GM18870 (cell line): ENCODE measurements around the gene CNOT3.
A peak's percentile ranks its signal among the peaks of the same experiment; 100 is the strongest.

Experiments used
- ATAC-seq: cut with Tn5 transposase; IDR thresholded peaks from one replicate; pipeline ENCODE4 v1.9.1; 2021; ENCODE audit warnings: moderate library complexity; ENCODE audit not compliant: unreplicated experiment

CNOT3 gene

GRCh38 chr19:54149021-54149812 lies 11.7 kb downstream of the CNOT3 start:
- ATAC-seq: no peak

DNA sequence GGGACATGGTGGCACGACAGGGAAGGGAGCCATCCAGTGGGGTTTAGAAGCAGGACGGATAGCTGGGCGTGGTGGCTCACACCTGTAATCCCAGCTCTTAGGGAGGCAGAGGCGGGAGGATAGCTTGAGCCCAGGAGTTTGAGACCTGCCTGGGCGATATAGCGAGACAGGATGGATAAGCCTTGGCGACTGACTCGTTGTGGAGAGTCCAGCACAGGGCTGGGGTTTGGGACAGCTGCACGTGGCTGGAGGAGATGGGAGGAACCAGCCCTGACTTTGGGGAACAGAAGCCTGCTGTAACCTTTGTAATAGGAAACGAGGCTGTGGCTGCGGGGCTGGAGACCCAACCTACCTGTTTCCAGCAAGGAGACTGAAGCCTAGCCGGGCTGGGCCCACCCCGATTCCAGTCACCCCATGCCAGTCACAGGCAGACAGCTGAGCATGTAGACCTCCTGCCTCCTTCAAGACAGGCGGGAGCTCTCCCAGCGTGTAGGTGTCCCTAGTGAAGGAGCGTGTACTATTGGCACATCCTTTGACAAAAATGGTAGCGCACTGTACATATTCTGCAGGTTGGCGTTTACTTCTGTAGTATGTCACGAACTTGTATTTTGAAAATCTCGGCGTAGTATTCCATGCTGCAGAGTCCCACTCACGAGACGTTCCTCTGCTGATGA lies 13.9 kb downstream of the CNOT3 start:
- ATAC-seq: no peak

DNA sequence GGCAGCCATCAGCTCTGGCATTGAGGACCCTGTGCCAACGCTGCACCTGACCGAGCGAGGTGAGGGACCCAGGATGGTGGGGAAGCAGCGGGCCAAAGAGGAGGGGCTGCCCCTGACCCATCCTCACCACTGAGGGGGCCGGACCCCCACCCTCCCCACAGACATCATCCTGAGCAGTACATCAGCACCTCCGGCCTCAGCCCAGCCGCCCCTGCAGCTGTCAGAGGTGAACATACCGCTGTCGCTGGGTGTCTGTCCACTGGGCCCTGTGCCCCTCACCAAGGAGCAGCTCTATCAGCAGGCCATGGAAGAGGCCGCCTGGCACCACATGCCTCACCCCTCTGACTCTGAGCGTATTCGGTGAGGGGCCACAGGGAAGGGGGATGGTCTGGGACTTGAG lies 14.7 kb downstream of the CNOT3 start:
- ATAC-seq: no peak

DNA sequence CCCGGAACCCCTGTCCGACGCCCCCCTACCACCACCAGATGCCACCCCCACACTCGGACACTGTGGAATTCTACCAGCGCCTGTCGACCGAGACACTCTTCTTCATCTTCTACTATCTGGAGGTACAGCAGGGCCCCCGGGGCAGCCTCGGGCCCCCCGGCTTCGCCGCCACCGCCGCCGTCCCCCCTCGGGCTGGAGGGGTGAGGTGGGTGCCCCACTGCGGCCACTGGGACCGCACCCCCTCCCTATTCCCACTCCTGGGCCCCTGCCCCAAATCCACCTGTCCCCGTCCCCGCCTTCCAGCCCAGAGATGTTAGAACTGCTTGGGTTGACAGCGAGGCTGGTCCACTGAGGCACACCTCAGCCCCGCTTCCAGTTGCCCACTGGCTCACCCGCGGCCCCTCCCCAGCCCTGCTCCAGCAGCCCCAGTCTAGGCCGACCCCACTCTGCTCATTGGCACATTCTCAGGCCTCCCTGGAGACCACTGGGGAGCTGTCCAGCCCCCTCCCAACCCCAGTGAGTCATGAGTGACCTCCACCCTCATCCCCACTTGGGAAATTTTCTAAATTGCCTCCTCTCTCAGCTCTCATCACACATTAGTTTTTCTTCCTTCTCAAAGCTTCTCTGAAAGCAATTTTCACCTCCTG lies 15.4 kb downstream of the CNOT3 start:
- no peak for ATAC-seq

DNA sequence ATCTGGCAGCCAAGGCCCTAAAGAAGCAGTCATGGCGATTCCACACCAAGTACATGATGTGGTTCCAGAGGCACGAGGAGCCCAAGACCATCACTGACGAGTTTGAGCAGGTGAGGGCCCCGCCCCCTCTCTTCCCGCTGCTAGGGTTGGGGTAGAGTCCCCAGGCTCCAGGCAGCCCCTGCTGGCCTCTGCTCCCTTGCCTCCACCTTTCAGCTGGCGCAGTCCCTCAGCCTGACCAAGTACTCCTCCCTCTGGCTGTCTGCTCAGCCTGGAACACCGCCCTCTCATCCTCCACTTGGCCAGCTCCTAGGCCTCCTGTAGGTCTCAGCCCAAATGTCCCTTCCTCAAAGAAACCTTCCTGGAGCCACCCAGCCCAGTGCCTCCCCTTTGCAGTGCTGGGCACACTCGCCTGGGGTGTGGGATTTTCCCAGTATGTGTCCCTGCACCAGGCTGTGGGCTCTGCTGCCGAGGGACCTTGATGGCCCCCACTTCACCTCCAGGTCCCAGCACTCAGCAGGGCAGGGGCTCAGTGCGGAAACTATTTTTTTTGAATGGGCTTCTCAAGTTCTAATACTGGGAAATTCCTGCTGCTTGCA lies 16.3 kb downstream of the CNOT3 start:
- no peak for ATAC-seq

DNA sequence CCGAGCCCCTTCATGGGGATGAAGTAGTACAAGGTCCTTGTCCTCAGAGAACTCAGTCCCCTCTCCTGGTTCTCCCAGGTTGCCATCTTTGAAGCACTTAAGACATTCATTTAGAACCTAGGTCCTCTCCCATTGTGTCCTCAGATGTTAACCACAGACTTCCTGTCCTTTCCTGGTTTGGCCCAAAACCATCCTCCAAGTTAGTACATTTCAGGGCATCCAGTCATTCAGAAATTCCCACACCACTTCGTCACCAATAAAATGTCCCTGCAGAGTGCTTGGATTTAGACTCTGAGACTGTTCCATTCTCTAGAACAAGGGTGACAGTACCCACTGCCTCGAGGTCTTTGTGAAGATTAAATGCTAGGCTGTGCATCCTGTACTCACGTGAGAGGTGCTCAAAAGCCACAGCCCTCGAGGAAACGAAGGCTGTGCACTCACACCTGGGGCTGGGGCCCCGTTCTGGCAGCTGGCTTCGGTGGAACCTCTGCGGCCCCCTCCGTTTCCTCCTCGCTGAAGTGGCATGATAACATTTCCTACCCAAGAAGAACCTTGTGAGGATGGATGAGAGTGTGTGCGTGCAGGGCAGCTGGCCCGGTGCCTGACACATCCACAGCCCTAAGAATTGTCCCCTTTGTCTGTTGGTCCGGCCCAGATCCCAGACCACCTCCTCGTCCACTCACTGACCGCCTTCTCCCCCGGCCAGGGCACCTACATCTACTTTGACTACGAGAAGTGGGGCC lies 17.2 kb downstream of the CNOT3 start:
- ATAC-seq: no peak

DNA sequence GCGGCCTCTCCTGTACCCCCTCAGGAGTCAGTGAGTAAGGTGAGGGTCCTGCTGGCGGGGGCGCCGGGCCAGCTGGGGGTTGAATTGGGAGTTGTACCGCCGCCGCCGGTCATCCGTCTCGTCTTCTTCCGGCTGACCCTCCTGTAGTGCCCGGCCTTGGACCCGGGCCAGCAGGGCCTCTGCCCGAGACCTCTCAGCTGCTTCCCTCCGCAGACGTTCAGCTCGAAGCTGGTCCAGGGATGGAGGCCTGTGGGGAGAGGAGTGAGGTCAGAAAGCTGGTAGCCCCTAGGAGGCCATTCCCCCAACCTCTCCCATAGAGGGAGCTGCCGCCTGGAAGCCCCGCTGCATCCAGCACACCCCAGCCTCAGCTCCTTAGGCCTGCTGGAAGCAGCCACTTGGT lies 18.1 kb downstream of the CNOT3 start:
- no peak for ATAC-seq

DNA sequence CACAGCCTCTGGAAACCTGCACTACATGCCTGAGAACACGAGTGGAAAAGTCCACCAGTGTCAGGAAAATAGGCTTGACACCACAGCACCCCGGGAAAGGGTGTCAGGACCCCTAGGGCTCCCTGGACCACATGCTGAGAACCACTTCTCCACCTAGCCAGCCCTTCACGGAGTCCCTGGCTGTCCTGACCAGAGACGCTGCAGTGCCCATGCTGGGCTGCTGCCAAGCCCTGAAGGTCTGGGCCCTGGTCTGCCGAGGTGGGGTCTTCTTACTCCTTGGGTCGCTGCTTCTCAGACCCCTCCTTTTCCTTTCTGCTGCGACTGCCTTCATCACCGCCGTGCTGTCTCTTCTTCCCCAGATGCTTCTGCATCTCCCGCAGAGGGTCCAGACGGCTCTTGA lies 18.9 kb downstream of the CNOT3 start:
- no peak for ATAC-seq

DNA sequence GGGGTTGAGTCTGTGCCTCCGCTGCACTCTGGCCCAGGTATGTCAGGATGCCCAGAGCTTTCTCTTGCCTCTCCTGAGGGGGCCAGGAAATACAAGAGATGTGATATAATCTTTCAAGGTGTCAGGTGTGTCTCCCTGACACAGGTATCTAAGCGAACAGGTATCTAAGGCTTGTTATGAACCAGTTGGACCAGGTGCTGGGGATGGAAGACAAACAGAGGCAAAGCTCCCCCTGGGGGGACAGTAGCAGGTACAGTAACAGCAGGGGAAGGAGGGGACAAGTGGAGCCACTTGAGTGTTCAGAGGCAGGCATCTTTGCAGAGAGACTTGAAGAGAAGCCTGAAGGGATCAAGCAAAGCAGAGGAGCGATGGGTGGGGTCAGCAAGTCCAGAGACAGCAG lies 19.4 kb downstream of the CNOT3 start:
- ATAC-seq: no peak

DNA sequence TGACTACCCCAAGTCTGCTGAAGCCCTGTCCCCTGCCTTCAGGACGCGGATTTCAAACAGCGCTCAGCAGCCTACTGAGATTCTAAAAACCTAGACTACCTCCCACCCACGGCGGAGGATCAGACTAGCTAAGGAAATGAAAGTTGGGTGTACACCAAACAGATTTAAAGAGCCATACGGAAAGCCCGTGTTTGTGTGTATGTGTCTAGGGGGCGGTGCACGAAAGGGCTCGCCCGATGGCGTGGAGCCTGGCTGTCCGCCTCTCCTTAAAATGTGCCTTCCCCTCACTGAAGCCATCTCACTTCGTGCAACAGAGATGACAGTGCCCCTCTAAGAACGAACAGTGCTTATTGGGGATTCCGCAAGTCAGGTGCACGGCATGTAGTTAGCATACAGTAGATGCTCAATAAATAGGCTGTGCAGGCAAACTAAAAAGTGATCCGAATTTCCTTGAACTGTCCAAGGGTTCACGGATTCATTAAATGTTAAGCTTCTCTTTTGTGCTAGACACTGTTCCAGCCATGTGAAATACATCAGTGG lies 21.3 kb downstream of the CNOT3 start:
- ATAC-seq: no peak

DNA sequence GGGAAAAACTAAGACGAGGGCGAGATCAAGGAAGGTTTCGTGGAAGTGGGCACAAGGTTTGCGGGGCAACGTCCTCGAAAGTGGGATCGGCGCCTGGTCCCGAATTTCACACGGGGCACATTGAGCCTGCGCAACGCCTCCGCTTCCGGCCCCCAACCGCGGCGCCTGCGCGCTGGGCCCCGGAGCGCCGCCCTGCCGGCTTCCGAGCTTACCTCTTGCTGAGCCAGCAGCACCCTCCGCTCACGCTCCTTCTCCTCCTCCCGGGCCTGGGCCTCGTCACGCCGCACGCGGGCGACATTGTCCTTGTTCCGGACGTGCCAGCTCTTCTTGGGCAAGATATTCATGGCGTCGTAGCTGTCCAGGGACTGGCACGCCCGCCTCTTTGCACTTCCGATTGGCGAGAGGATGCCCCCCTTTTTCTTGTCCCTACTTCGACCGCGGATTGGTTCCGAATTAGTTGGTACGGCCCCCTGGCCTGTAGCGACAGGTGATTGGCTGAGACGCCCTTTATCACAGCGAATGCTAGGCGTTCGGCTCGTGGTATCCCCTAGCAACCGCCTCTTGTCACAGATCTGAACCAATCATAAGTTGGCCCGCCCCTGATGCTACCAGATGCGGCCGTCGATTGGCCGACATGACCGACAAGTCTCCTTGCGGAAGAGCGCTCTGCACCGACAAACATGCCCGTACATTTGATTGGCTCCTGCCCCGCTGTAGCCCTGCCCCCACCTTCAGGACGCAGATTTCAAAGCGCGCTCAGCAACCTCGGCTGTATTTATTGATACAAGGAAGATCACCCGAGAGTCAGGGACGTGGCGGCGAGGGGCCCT lies 22.0 kb downstream of the CNOT3 start, which contains the start of gene LENG1:
LENG1 (minus strand) TSS at position 370 of the 830 bp plus-strand sequence; CDS start at position 344, 26 bp downstream.
- peak; percentile 96 for ATAC-seq

GRCh38 chr19:54160182-54160811 lies 22.7 kb downstream of the CNOT3 start:
- no peak for ATAC-seq

GRCh38 chr19:54160854-54161253 lies 23.3 kb downstream of the CNOT3 start:
- ATAC-seq: no peak

GRCh38 chr19:54162241-54162805 lies 24.8 kb downstream of the CNOT3 start:
- no peak for ATAC-seq

GRCh38 chr19:54162884-54163283 lies 25.3 kb downstream of the CNOT3 start:
- no peak for ATAC-seq

DNA sequence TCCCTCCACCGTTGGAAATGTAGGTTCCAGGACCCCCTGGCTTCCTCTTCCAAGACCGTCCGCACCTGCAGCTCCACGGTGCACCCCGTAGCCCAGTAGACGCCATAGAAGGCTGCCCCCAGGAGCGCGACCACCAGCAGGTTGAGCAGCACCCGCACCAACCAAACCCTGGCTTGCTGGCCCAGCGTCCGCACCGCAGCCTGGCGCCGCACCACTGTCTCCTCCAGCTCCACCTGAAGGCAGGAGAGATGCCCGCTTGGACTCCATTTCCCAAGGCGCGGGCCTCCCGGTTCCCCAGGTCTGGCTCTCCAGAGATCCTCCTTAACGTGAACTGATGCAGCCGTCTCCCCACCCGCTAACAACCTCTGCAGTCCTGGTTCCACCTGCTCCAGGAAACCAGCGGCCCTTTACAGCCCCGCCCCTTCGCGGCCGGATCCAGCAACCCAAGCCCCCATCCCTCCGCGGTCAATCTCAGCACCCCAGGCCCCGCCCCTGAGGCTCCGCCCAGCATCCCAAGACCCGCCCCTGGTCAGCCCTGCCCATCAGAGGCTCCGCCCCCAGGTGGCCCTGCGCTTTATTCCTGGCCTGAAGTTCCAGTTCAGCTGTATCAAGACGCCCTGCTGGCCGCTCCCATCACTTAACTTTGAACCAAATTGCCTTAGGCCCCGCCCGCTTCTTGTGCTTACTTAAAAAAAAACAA lies 27.0 kb downstream of the CNOT3 start:
- ATAC-seq: no peak

DNA sequence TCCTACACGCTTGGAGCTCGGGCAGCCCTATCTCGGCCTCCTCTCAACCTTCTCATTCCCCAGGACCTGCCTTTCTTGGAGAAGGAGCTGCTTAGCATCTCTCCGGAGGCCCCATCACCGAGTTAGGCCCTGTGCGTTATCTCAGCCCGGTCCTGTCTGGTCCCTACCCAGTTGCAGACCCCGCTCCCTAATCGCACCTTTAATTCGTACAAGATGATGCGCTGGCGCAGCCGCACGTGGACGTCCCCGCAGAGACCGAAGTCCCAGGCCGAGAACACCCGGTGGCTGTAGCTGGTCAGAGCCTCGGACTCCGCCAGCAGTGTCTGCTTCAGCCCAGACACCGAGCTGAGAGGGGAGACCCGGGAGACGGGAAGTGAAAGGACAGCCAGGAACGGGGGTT lies 27.7 kb downstream of the CNOT3 start:
- no peak for ATAC-seq

- no peak for ATAC-seq
Observed at GRCh38 chr19:54168174-54168917, 30.8 kb downstream of the CNOT3 start.
